RWPE2 (cell line): Measurements from ENCODE around the gene DNMT1.

Experiments used
- ATAC-seq: fragments of 200-7000 bp; cut with Tn5 transposase; 3 replicates; pipeline ENCODE4 v1.9.1; 2021; ENCODE audit warnings: low read depth
- DNase-seq: peaks from one replicate; pipeline ENCODE4 v3.0.0-alpha.2; 2020; ENCODE audit warnings: low spot score
- H3K27ac ChIP-seq: fragments of 450-650 bp; 2 replicates; pipeline ENCODE4 v1.5.1; 2017; ENCODE audit warnings: mild to moderate bottlenecking; ENCODE audit not compliant: poor library complexity, severe bottlenecking
- H3K27me3 ChIP-seq: fragments of 250-450 bp; sonication (Bioruptor Pico); 2 replicates; pipeline ENCODE4 v1.5.1; 2021; ENCODE audit warnings: mild to moderate bottlenecking, moderate library complexity; ENCODE audit not compliant: insufficient read depth, poor library complexity, severe bottlenecking
- H3K36me3 ChIP-seq: fragments of 250-450 bp; sonication (Bioruptor Pico); 2 replicates; pipeline ENCODE4 v1.5.1; 2020; ENCODE audit warnings: low read depth, mild to moderate bottlenecking, moderate library complexity
- H3K4me1 ChIP-seq: fragments of 250-450 bp; sonication (Bioruptor Pico); 2 replicates; pipeline ENCODE4 v1.5.1; 2021; ENCODE audit warnings: mild to moderate bottlenecking, moderate library complexity; ENCODE audit not compliant: insufficient read depth, poor library complexity, severe bottlenecking
- H3K4me3 ChIP-seq: fragments of 250-450 bp; sonication (Bioruptor Pico); 2 replicates; pipeline ENCODE4 v1.5.1; 2021; ENCODE audit warnings: mild to moderate bottlenecking, moderate library complexity; ENCODE audit not compliant: severe bottlenecking
- H3K9me3 ChIP-seq: fragments of 250-450 bp; sonication (Bioruptor Pico); 2 replicates; pipeline ENCODE4 v1.5.1; 2021; ENCODE audit warnings: mild to moderate bottlenecking, moderate library complexity; ENCODE audit not compliant: severe bottlenecking
- TF ChIP-seq, protein P1 (sequence below): fragments of 450-650 bp; IDR thresholded peaks from one replicate; pipeline ENCODE4 v1.5.1; 2017; ENCODE audit warnings: mild to moderate bottlenecking, moderate library complexity; ENCODE audit not compliant: poor library complexity, severe bottlenecking

The DNMT1 gene

GRCh38 chr19:10126213-10126639 is 68.5 kb downstream of the DNMT1 start:
- ATAC-seq (no peak), DNase-seq (no peak)
- Histone ChIP-seq H3K9me3 (no peaks in the 10 kb centered on the region), H3K27me3 (no peaks in the 10 kb centered on the region), H3K4me1 (no peaks in the 10 kb centered on the region), H3K27ac (no peak overlapping the region), H3K36me3 (peaks cover 35% of the 10 kb centered on the region), H3K4me3 (no peak overlapping the region)
- TF ChIP-seq, protein P1, sequence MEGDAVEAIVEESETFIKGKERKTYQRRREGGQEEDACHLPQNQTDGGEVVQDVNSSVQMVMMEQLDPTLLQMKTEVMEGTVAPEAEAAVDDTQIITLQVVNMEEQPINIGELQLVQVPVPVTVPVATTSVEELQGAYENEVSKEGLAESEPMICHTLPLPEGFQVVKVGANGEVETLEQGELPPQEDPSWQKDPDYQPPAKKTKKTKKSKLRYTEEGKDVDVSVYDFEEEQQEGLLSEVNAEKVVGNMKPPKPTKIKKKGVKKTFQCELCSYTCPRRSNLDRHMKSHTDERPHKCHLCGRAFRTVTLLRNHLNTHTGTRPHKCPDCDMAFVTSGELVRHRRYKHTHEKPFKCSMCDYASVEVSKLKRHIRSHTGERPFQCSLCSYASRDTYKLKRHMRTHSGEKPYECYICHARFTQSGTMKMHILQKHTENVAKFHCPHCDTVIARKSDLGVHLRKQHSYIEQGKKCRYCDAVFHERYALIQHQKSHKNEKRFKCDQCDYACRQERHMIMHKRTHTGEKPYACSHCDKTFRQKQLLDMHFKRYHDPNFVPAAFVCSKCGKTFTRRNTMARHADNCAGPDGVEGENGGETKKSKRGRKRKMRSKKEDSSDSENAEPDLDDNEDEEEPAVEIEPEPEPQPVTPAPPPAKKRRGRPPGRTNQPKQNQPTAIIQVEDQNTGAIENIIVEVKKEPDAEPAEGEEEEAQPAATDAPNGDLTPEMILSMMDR: no peak

- no peak for DNase-seq
- H3K9me3 ChIP-seq: no peaks in the 10 kb centered on the region
- ATAC-seq: no peak
- peaks cover 9% of the 10 kb centered on the region for H3K4me1 ChIP-seq
- H3K27me3 ChIP-seq: no peaks in the 10 kb centered on the region
- TF ChIP-seq, protein P1: no peak
- H3K36me3 ChIP-seq: peaks cover 21% of the 10 kb centered on the region
- no peak overlapping the region for H3K4me3 ChIP-seq
- H3K27ac ChIP-seq: no peak overlapping the region
Observed at GRCh38 chr19:10124429-10124828, 70.3 kb downstream of the DNMT1 start.

- DNase-seq: no peak
- Histone ChIP-seq H3K9me3 (no peaks in the 10 kb centered on the region), H3K4me3 (no peak overlapping the region), H3K27ac (no peak overlapping the region), H3K36me3 (peaks cover 25% of the 10 kb centered on the region), H3K4me1 (peaks cover 9% of the 10 kb centered on the region), H3K27me3 (no peaks in the 10 kb centered on the region)
- TF ChIP-seq, protein P1: no peak
- ATAC-seq: no peak
Observed at GRCh38 chr19:10122045-10122444, 72.7 kb downstream of the DNMT1 start.

DNA sequence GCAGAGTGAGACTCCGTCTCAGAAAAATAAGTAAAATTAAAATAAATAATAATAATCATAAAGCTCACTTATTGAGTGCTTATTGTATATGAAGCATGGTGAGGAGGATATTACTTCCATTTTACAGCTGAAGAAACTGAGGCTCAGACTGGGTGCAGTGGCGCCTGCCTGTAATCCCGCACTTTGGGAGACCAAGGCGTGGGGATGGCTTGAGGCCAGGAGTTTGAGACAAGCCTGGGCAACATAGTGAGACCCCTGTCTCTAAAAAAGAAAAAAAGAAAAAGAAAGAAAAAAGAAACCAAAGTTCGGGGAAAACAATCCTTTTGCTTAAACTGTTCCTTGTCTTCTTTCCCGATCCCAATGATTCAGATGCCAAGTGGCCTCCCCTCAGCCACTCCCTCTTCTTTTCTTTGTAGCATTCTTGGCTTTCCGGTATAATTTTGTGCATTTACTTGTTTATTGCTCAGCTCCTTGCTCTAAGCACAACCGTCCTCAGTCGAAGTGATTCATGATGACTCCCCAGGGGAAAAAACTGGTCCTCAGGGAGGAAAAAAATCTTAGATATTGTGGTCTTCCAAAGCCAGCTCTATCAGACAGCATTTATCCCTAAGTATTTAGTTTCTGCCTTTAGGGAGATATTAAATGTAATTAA is 74.1 kb downstream of the DNMT1 start:
- ATAC-seq: peak; percentile 52; the same call in 2 of the 3 replicates
- Histone ChIP-seq H3K4me1 (peaks cover 9% of the 10 kb centered on the region), H3K36me3 (peaks cover 33% of the 10 kb centered on the region), H3K4me3 (peak overlapping the region; percentile 15), H3K9me3 (no peaks in the 10 kb centered on the region), H3K27me3 (no peaks in the 10 kb centered on the region), H3K27ac (peak overlapping the region; percentile 54)
- DNase-seq: no peak
- TF ChIP-seq, protein P1: no peak

DNA sequence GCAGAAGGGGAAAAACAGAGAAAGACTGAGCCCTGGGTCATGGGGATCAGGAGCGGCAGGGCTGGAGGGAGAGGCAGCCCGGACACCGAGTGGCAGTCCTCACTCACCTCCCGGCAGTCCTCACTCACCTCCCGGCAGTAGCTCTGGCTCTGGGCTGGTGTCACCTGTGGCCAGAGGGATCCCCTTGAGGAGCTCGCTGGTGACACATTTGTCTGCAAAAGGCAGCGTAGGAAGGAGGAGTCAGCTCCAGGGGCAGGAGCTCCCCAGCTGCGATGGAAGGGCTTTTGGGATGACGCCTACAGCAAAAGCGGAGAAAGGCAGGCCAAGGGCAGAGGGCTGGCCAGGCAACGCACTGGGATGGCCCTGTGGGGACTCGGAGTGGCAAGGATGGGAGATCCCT is 75.8 kb downstream of the DNMT1 start:
- TF ChIP-seq, protein P1: no peak
- Histone ChIP-seq H3K9me3 (no peaks in the 10 kb centered on the region), H3K27me3 (no peaks in the 10 kb centered on the region), H3K4me3 (peak overlapping the region; percentile 84), H3K27ac (peak overlapping the region; percentile 54), H3K36me3 (peaks cover 43% of the 10 kb centered on the region), H3K4me1 (peaks cover 9% of the 10 kb centered on the region)
- no peak for DNase-seq
- no peak for ATAC-seq
